Vein endothelial cell (primary cell): Measurements from ENCODE around the gene ID1. TPM values are rescaled to one million over a fixed set of nuclear protein-coding genes. Genes with fewer than 3 reads are reported as not detected.

Experiments
- small RNA-seq: library from RNA; depleted of rRNA; stranded (forward); fragments of <200 nt; gene quantifications from one replicate; pipeline ENCODE3, GENCODE V24; 2012
- total RNA-seq: library from RNA; depleted of rRNA; stranded (reverse); fragments of >200 nt; gene quantifications from 2 replicates; pipeline ENCODE4 v1.2.3, GENCODE V29; 2012

The ID1 gene, protein sequence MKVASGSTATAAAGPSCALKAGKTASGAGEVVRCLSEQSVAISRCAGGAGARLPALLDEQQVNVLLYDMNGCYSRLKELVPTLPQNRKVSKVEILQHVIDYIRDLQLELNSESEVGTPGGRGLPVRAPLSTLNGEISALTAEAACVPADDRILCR
- 251 and 348 TPM in 2 replicates for total RNA-seq

DNA sequence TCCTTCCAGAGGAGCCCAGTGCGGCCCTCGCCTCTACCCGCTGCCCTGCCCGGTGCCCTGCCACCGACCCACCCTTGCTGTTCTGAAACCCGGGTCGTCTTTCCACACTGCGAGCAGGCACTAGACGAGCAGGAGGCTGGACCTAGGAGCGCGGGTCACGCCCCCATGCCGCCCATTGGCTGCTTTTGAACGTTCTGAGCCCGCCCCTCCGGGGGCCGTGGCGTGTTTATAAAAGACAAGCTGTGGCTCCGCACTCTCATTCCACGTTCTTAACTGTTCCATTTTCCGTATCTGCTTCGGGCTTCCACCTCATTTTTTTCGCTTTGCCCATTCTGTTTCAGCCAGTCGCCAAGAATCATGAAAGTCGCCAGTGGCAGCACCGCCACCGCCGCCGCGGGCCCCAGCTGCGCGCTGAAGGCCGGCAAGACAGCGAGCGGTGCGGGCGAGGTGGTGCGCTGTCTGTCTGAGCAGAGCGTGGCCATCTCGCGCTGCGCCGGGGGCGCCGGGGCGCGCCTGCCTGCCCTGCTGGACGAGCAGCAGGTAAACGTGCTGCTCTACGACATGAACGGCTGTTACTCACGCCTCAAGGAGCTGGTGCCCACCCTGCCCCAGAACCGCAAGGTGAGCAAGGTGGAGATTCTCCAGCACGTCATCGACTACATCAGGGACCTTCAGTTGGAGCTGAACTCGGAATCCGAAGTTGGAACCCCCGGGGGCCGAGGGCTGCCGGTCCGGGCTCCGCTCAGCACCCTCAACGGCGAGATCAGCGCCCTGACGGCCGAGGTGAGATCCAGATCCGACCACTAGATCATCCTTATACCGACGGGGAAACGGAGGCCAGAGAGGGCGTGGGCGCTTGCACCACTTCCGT is at the start of gene ID1:
TSS of gene ID1 (plus strand) at position 259 of the 871 bp plus-strand sequence. CDS start at position 358, 99 bp downstream.

DNA sequence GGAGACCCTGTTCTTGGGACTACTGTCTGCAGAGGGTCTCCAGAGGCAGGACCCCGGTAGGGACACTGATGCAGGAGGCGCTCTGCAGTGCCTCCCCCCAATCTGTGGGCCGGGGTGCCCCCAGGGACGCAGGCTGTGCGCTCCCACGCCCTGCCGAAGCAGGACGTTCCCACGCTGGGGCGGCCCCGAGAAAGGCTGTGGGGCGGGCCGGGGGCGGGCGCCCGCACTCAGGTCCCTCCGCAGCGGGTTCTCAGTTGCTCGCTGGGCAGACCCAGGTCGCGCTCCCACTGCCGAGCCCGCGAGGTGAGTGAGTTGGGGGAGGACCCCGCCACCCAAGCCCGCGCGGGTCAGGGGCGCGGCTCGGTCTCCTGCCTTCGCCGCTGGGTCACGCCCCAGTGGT is 32.6 kb downstream of the ID1 start, which contains the start of gene COX4I2:
TSS of gene COX4I2 (plus strand) at position 253 of the 400 bp plus-strand sequence. CDS start 1,106 bp downstream, outside the sequence.

Small RNAs within 50 kb of the gene (small RNA-seq; reads per million reads assigned to genes)
- gene MIR3193 = not detected

Other genes starting within 250 kb of the ID1 start
- not detected in 2 replicates for gene DEFB118, start 236.7 kb upstream of the ID1 start, total RNA-seq
- not detected in 2 replicates for gene DEFB119, start 214.7 kb upstream of the ID1 start, total RNA-seq
- gene DEFB121, start 199.1 kb upstream of the ID1 start, total RNA-seq = not detected in 2 replicates
- not detected in 2 replicates for gene DEFB123, start 164.7 kb upstream of the ID1 start, total RNA-seq
- gene DEFB124, start 130.2 kb upstream of the ID1 start, total RNA-seq = not detected in 2 replicates
- gene REM1, start 130.0 kb upstream of the ID1 start, total RNA-seq = under 0.01 and 0.38 TPM in 2 replicates
- gene HM13, start 90.8 kb upstream of the ID1 start, total RNA-seq = 105 and 108 TPM in 2 replicates
- not detected in 2 replicates for gene COX4I2, start 32.6 kb downstream of the ID1 start, total RNA-seq
- gene BCL2L1, start 117.6 kb downstream of the ID1 start, total RNA-seq = 153 TPM in 2 replicates
- gene TPX2, start 134.0 kb downstream of the ID1 start, total RNA-seq = 40.5 and 68.8 TPM in 2 replicates
- gene MYLK2, start 214.1 kb downstream of the ID1 start, total RNA-seq = 2.9 and 8.5 TPM in 2 replicates
- gene FOXS1, start 240.3 kb downstream of the ID1 start, total RNA-seq = 0.48 and 1.3 TPM in 2 replicates